Neural cell (in vitro differentiated cells): ENCODE measurements around the gene B3GALT4.

Source experiments
- CTCF ChIP-seq: fragments of 450-650 bp; IDR thresholded peaks from 2 replicates; pipeline ENCODE4 v1.5.1; 2014; ENCODE audit warnings: antibody characterized with exemption, mild to moderate bottlenecking, moderate library complexity; ENCODE audit not compliant: poor library complexity, severe bottlenecking
- EP300 ChIP-seq: fragments of 450-650 bp; conservative IDR thresholded peaks from 2 replicates; pipeline ENCODE4 v1.6.1; 2014; ENCODE audit warnings: antibody characterized with exemption, mild to moderate bottlenecking, moderate library complexity; ENCODE audit not compliant: poor library complexity, severe bottlenecking
- EZH2 ChIP-seq: fragments of 200-600, 300-800 bp; shearing (Covaris generic), sonication (generic); IDR thresholded peaks from 2 replicates; pipeline ENCODE4 v1.6.1; 2014; ENCODE audit warnings: antibody characterized with exemption, low read length, borderline replicate concordance, mild to moderate bottlenecking; ENCODE audit not compliant: insufficient read depth, poor library complexity, severe bottlenecking
- REST ChIP-seq: IDR thresholded peaks from 2 replicates; pipeline ENCODE4 v1.6.1; 2012; ENCODE audit warnings: borderline replicate concordance

GRCh38 chr6:33248932-33249731, 27.8 kb upstream of the B3GALT4 start:
- TF ChIP-seq REST, result peak; percentile 68
- TF ChIP-seq CTCF, result peak; percentile 54
- TF ChIP-seq EP300, result no peak
- no peak for TF ChIP-seq EZH2
